OCI-LY7 (cell line): Measurements from ENCODE around the gene STARD3. TPM values are rescaled to one million over a fixed set of nuclear protein-coding genes. Genes with fewer than 3 reads are reported as not detected.

Experiments used
- BruUV-seq: library from RNA; stranded (reverse); fragments of 400-500 nt; replicated peaks from 2 replicates; lab custom pipeline; 2021; lab: Mats Ljungman, UMichigan
- CTCF ChIA-PET: fragments of 300-600 bp; sonication (Branson Sonifier 250); formaldehyde crosslinking; loops from one replicate; lab custom pipeline; 2022; ENCODE audit warnings: antibody characterized with exemption; ENCODE audit not compliant: unreplicated experiment; lab: Charles Lee
- POLR2A ChIA-PET: fragments of 300-600 bp; sonication (Branson Sonifier 250); formaldehyde crosslinking; loops from one replicate; lab custom pipeline; 2022; ENCODE audit warnings: antibody characterized with exemption; lab: Charles Lee
- DNase-seq: peaks from one replicate; pipeline ENCODE4 v3.0.0-alpha.2; 2015; ENCODE audit warnings: low spot score
- H2AFZ ChIP-seq: fragments of 200-600 bp; sonication (generic), shearing (Covaris generic); 2 replicates; pipeline ENCODE4 v1.6.1; 2014; ENCODE audit warnings: mild to moderate bottlenecking, antibody characterized with exemption, low read length, moderate library complexity
- H3K27ac ChIP-seq: fragments of 200-600 bp; sonication (generic); 2 replicates; pipeline ENCODE4 v1.5.1; 2014; ENCODE audit warnings: mixed run types, low read depth, mild to moderate bottlenecking, moderate library complexity, low read length, inconsistent platforms; ENCODE audit not compliant: poor library complexity, severe bottlenecking
- H3K36me3 ChIP-seq: fragments of 200-600 bp; sonication (generic); 2 replicates; pipeline ENCODE4 v1.6.1; 2014; ENCODE audit warnings: mild to moderate bottlenecking, antibody characterized with exemption, low read length, moderate library complexity, mixed read lengths; ENCODE audit not compliant: insufficient read depth
- H3K4me1 ChIP-seq: fragments of 200-600 bp; sonication (generic); 2 replicates; pipeline ENCODE4 v1.5.1; 2014; ENCODE audit warnings: mild to moderate bottlenecking, low read length; ENCODE audit not compliant: insufficient read depth, poor library complexity, severe bottlenecking
- H3K4me2 ChIP-seq: fragments of 200-600 bp; sonication (generic); 2 replicates; pipeline ENCODE4 v1.6.1; 2014; ENCODE audit warnings: mild to moderate bottlenecking, low read length
- H3K4me3 ChIP-seq: fragments of 200-600 bp; sonication (generic); 2 replicates; pipeline ENCODE4 v1.5.1; 2014; ENCODE audit warnings: mild to moderate bottlenecking, low read depth, low read length; ENCODE audit not compliant: poor library complexity, severe bottlenecking
- H3K79me2 ChIP-seq: fragments of 200-600 bp; sonication (generic); 2 replicates; pipeline ENCODE4 v1.6.1; 2016; ENCODE audit warnings: low read depth, mild to moderate bottlenecking, low read length, moderate library complexity, mixed read lengths; ENCODE audit not compliant: insufficient read depth
- H3K9me2 ChIP-seq: fragments of 200-600 bp; sonication (generic); 2 replicates; pipeline ENCODE4 v1.6.1; 2016; ENCODE audit warnings: mild to moderate bottlenecking, low read length, mixed read lengths; ENCODE audit not compliant: insufficient read depth
- H3K9me3 ChIP-seq: fragments of 200-600 bp; sonication (generic); 2 replicates; pipeline ENCODE4 v1.6.1; 2014; ENCODE audit warnings: mild to moderate bottlenecking, mixed run types, low read length, mixed read lengths
- H4K20me1 ChIP-seq: fragments of 200-600 bp; sonication (generic); 2 replicates; pipeline ENCODE4 v1.6.1; 2014; ENCODE audit warnings: mild to moderate bottlenecking, antibody characterized with exemption, low read length, moderate library complexity, mixed read lengths; ENCODE audit not compliant: insufficient read depth
- EZH2phosphoT487 ChIP-seq: fragments of 200-600 bp; sonication (generic); IDR thresholded peaks from 2 replicates; pipeline ENCODE4 v1.6.1; 2018; ENCODE audit warnings: low read depth, borderline replicate concordance, mild to moderate bottlenecking, mixed run types, antibody characterized with exemption, low read length, moderate library complexity, mixed read lengths
- intact Hi-C: fragments of 100-400 bp; cut with micrococcal nuclease; formaldehyde crosslinking; loops from one replicate; pipeline ENCODE4 v1.10.0; 2022; ENCODE audit not compliant: unreplicated experiment
- total RNA-seq, 2 experiments: library from RNA; depleted of rRNA in 1 of 2; stranded (reverse); fragments of >200 nt in 1 of 2; shearing (Covaris generic) in 1 of 2; gene quantifications; 2 replicates each; pipeline ENCODE4 v1.2.3, GENCODE V29; 2014 to 2022
- TF ChIP-seq, protein P1 (sequence below): fragments of 200-600 bp; sonication (generic); conservative IDR thresholded peaks from 2 replicates; pipeline ENCODE4 v1.5.1; 2014; ENCODE audit warnings: mild to moderate bottlenecking, antibody characterized with exemption, low read length, moderate library complexity, mixed read lengths

Gene STARD3
- total RNA-seq, 2 experiments from 2014 or later, result 36.5 to 54.2 TPM

DNA sequence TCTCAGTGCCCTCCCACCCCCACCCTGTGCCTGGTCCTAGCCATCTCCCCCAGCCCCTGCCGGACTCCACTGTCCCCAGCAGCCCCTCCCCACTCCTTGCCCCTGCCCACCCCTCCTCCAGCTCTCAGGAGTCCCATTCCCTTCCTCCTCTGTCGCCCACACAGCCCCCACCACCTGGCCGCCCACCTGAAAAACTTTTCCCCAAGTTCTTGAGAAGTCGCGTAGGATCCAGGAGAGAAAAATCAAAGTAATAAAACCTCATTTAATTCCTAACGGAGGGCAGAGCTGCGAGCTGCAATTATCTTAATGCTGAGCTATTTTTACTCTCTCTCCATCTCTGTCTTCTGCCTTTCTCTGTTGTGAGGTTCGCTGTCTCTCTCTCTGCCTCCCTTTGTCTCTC is 12.6 kb upstream of the STARD3 start:
- H3K27ac ChIP-seq, result no peak overlapping the region
- DNase-seq, result no peak
- no peak overlapping the region for H2AFZ ChIP-seq
- POLR2A ChIA-PET, result no interaction called here
- H3K79me2 ChIP-seq, result no peaks in the 10 kb centered on the region
- no peaks in the 10 kb centered on the region; the same call in 1 of the 2 replicates for H3K36me3 ChIP-seq
- BruUV-seq, result no TSS peak
- CTCF ChIA-PET, result no interaction called here
- no peaks in the 10 kb centered on the region for H4K20me1 ChIP-seq
- no peaks in the 10 kb centered on the region for H3K9me3 ChIP-seq
- TF ChIP-seq, protein P1, sequence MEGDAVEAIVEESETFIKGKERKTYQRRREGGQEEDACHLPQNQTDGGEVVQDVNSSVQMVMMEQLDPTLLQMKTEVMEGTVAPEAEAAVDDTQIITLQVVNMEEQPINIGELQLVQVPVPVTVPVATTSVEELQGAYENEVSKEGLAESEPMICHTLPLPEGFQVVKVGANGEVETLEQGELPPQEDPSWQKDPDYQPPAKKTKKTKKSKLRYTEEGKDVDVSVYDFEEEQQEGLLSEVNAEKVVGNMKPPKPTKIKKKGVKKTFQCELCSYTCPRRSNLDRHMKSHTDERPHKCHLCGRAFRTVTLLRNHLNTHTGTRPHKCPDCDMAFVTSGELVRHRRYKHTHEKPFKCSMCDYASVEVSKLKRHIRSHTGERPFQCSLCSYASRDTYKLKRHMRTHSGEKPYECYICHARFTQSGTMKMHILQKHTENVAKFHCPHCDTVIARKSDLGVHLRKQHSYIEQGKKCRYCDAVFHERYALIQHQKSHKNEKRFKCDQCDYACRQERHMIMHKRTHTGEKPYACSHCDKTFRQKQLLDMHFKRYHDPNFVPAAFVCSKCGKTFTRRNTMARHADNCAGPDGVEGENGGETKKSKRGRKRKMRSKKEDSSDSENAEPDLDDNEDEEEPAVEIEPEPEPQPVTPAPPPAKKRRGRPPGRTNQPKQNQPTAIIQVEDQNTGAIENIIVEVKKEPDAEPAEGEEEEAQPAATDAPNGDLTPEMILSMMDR, result no peak
- no peak for TF ChIP-seq EZH2phosphoT487
- H3K9me2 ChIP-seq, result no peaks in the 10 kb centered on the region
- H3K4me1 ChIP-seq, result peaks cover 23% of the 10 kb centered on the region
- no peak overlapping the region for H3K4me3 ChIP-seq
- intact Hi-C loops, result loop anchor here (5.0 kb wide), 1 partner anchor 238 kb away; the partner anchor contains the start of gene IKZF3
- no peak overlapping the region for H3K4me2 ChIP-seq

DNA sequence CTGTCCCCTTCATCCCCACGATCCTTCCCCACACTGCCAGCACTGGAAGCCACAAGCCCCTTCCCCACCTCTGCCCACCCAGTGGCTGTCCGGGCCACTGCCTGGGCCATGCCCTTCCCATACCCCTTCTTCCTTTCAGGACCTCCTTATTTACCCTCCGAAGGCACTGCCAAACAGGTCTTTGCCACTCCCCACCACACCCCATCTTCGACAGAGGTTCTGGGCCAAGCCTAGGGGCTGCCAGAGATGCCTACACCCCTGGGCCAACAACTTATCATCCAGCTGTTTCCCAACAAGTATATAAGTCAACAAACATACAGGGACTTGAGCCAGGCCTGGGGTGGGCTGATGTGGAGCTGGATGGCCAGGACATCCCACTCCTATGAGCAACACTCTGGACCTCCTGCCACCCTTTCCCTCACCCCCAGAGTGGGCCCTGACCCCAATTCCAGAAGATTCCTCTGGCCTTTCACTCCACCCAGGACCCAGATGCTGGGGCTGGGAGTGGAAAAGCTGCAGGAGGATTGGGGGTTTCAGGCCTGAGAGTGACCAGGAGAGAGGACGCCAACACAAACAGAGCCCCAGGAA is 11.7 kb upstream of the STARD3 start:
- no peak overlapping the region for H3K4me2 ChIP-seq
- H3K36me3 ChIP-seq, result no peaks in the 10 kb centered on the region; the same call in 1 of the 2 replicates
- TF ChIP-seq EZH2phosphoT487, result no peak
- TF ChIP-seq, protein P1, result no peak
- intact Hi-C loops, result no loop called here
- no peaks in the 10 kb centered on the region for H4K20me1 ChIP-seq
- CTCF ChIA-PET, result no interaction called here
- H3K4me1 ChIP-seq, result peaks cover 23% of the 10 kb centered on the region
- POLR2A ChIA-PET, result no interaction called here
- H3K9me3 ChIP-seq, result no peaks in the 10 kb centered on the region
- H2AFZ ChIP-seq, result no peak overlapping the region
- no peak for DNase-seq
- H3K79me2 ChIP-seq, result no peaks in the 10 kb centered on the region
- H3K4me3 ChIP-seq, result no peak overlapping the region
- H3K27ac ChIP-seq, result no peak overlapping the region
- BruUV-seq, result no TSS peak
- H3K9me2 ChIP-seq, result no peaks in the 10 kb centered on the region

DNA sequence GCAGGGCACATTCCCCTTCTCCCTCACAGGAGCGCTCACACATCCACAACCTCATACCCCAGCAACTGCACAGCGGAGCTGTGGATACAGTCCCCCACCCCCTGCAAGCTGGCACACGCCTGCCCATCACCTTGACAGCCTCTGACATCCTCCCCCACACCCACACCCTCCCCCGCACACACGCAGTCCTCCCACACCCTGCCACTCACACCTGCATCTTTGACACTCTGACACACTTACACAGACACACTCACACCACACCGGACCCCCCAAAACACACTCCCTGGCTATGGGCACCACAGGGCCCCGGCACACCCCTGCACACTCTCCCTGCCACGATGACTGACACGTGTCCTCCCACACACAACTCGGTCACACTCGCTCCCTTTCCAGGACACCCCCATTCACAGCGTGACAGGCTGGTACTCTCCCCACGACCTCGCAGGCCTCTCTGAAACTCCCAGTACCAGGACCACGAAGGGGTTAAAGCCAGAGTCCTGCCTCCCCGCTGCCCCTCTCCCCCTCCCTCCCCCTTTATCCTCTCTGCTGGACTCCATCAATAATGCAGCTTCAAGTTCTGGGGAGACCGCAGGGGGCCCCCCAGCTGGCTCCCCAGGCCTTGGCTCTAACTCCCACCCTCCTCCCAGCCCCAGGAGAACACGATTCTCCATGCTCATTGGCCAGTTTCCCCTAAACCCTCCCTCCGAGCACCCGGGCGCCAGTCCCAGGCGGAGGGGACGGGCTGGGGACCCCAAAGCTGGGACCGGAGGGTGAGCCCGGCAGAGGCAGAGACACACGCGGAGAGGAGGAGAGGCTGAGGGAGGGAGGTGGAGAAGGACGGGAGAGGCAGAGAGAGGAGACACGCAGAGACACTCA is 10.5 kb upstream of the STARD3 start, which contains the start of gene PPP1R1B:
PPP1R1B (plus strand) TSS at position 782 of the 876 bp plus-strand sequence. CDS start 441 bp downstream, outside the sequence.
- Histone ChIP-seq H3K9me2 (no peaks in the 10 kb centered on the region), H3K4me2 (no peak within 1 kb of the TSS), H4K20me1 (no peaks in the 10 kb centered on the region), H3K4me1 (peaks cover 23% of the 10 kb centered on the region), H3K27ac (no peak within 1 kb of the TSS), H3K36me3 (no peaks in the 10 kb centered on the region; the same call in 1 of the 2 replicates), H3K4me3 (no peak within 1 kb of the TSS), H3K79me2 (no peaks in the 10 kb centered on the region), H2AFZ (no peak within 1 kb of the TSS), H3K9me3 (no peaks in the 10 kb centered on the region)
- intact Hi-C loops, result no loop called here
- CTCF ChIA-PET, result no interaction called here
- BruUV-seq, result no TSS peak
- no peak for DNase-seq
- POLR2A ChIA-PET, result no interaction called here
- TF ChIP-seq EZH2phosphoT487, result no peak
- TF ChIP-seq, protein P1, result no peak
